Keratinocyte (primary cell): ENCODE measurements around the gene CPEB2. TPM values are rescaled to one million over a fixed set of nuclear protein-coding genes. Genes with fewer than 3 reads are reported as not detected.

Source experiments
- DNase-seq: peaks from one replicate; pipeline ENCODE4 v3.0.0-alpha.2; 2011; ENCODE audit warnings: low read depth, missing footprints, low spot score
- FAIRE-seq: peaks from 2 replicates; lab custom pipeline; 2011; peaks lifted over from hg19 to GRCh38; lab: Jason Lieb, UNC
- H2AFZ ChIP-seq: 2 replicates; pipeline ENCODE4 v1.6.0; 2012; ENCODE audit warnings: low read length, control low read depth, inconsistent platforms; ENCODE audit not compliant: control insufficient read depth
- H3K27ac ChIP-seq: 2 replicates; pipeline ENCODE4 v1.5.1; 2011; ENCODE audit warnings: low read length; ENCODE audit not compliant: control insufficient read depth, insufficient read depth
- H3K27me3 ChIP-seq: 3 replicates; pipeline ENCODE4 v1.6.0; 2011; ENCODE audit warnings: low read length; ENCODE audit not compliant: control insufficient read depth, insufficient read depth; ENCODE audit errors: extremely low read depth
- H3K36me3 ChIP-seq, 2 experiments: 2 replicates in 1 of 2; 3 replicates in 1 of 2; pipeline ENCODE4 v1.5.1; 2011; ENCODE audit warnings: low read length in 2 of 2, mild to moderate bottlenecking in 1 of 2; ENCODE audit not compliant: control insufficient read depth in 2 of 2, insufficient read depth in 2 of 2; ENCODE audit errors: extremely low read depth in 1 of 2
- H3K4me1 ChIP-seq: 3 replicates; pipeline ENCODE4 v1.5.1; 2011; ENCODE audit warnings: low read length; ENCODE audit not compliant: control insufficient read depth, insufficient read depth; ENCODE audit errors: extremely low read depth
- H3K4me2 ChIP-seq: 3 replicates; pipeline ENCODE4 v1.6.0; 2011; ENCODE audit warnings: low read depth, low read length; ENCODE audit not compliant: control insufficient read depth, insufficient read depth; ENCODE audit errors: extremely low read depth
- H3K4me3 ChIP-seq, 3 experiments: fragments of 200-600 bp in 1 of 3; sonication (generic) in 1 of 3; 2 replicates in 2 of 3; 3 replicates in 1 of 3; pipeline ENCODE4 v1.5.1; 2011 to 2016; ENCODE audit warnings: low read length in 3 of 3, mild to moderate bottlenecking in 3 of 3, control low read depth in 2 of 3, inconsistent platforms in 1 of 3, low read depth in 1 of 3, mixed read lengths in 1 of 3, mixed run types in 1 of 3, moderate library complexity in 1 of 3; ENCODE audit not compliant: control insufficient read depth in 2 of 3, insufficient read depth in 2 of 3; ENCODE audit errors: extremely low read depth in 1 of 3
- H3K79me2 ChIP-seq: 2 replicates; pipeline ENCODE4 v1.6.0; 2012; ENCODE audit warnings: low read length; ENCODE audit not compliant: control insufficient read depth, insufficient read depth
- H3K9ac ChIP-seq: 3 replicates; pipeline ENCODE4 v1.6.0; 2011; ENCODE audit warnings: low read length; ENCODE audit not compliant: control insufficient read depth, insufficient read depth; ENCODE audit errors: extremely low read depth
- H3K9me1 ChIP-seq: 3 replicates; pipeline ENCODE4 v1.6.0; 2011; ENCODE audit warnings: low read length; ENCODE audit not compliant: control insufficient read depth, insufficient read depth; ENCODE audit errors: extremely low read depth
- H3K9me3 ChIP-seq: 2 replicates; pipeline ENCODE4 v1.5.1; 2012; ENCODE audit warnings: low read depth, low read length; ENCODE audit not compliant: control insufficient read depth
- H4K20me1 ChIP-seq: 3 replicates; pipeline ENCODE4 v1.6.0; 2011; ENCODE audit warnings: low read length; ENCODE audit not compliant: control insufficient read depth, insufficient read depth; ENCODE audit errors: extremely low read depth
- EZH2 ChIP-seq: IDR thresholded peaks from one replicate; pipeline ENCODE4 v1.6.1; 2012; ENCODE audit warnings: inconsistent platforms, mild to moderate bottlenecking, low read length, moderate library complexity
- dilution Hi-C: fragments of 300-500 bp; cut with MboI; formaldehyde crosslinking; loops from one replicate; pipeline ENCODE4 v1.7.0; 2020; ENCODE audit warnings: low sequenced_read_pairs; ENCODE audit not compliant: extremely low pct_ligation_motif_present
- polyA plus RNA-seq, 5 experiments: library from polyadenylated mRNA; depleted of rRNA in 3 of 5; stranded (reverse) in 3 of 5; stranded (forward) in 1 of 5; unstranded in 1 of 5; fragments of >200 nt; gene quantifications; 1 replicate in 1 of 5; 2 replicates in 3 of 5; 3 replicates in 1 of 5; pipeline versions ENCODE4 v1.2.1 to v1.2.3, GENCODE V29; 2011 to 2012; ENCODE audit warnings: missing spikeins in 2 of 5, low read depth in 1 of 5, low replicate concordance in 1 of 5
- TF ChIP-seq, protein P1 (sequence below), 3 experiments: IDR thresholded peaks in 1 of 3; conservative IDR thresholded peaks in 1 of 3; optimal IDR thresholded peaks in 1 of 3; 2 replicates in 2 of 3; 3 replicates in 1 of 3; pipeline versions ENCODE3 to v1.5.1; 2011; ENCODE audit warnings: low read length in 3 of 3, mild to moderate bottlenecking in 3 of 3, moderate library complexity in 2 of 3, control low read depth in 1 of 3, inconsistent platforms in 1 of 3; ENCODE audit not compliant: insufficient read depth in 2 of 3; ENCODE audit errors: extremely low read depth in 1 of 3

Gene CPEB2
- polyA plus RNA-seq, 1 donor (not counting 4 experiments of a cell fraction or from before 2014, with no cell fraction given) = 15.1 TPM

DNA sequence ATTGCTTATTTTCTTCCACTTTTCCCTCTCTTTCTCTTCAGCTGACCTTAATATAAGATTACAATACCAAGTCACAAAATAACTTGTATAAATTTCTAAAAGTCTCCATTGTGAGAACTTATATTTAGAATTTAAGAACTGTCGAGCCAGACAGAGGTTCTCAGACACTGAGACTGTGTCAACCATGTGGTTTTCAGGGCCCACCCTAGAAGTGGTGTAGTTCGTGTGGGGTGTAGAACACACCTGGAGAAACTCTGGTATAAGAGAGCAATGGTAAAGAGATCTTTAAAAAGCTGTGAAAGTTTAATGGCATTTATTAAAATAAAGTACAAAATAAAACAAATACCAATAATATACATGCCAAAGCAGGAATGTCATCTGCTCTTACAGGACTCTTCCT is 19.7 kb downstream of the CPEB2 start:
- H3K4me3 ChIP-seq = no peak overlapping the region
- no peak overlapping the region for H3K27ac ChIP-seq
- no peak for FAIRE-seq
- no peak overlapping the region for H3K9ac ChIP-seq
- H3K4me1 ChIP-seq = no peaks in the 10 kb centered on the region
- H3K36me3 ChIP-seq = peaks cover 2 to 5% of the 10 kb centered on the region in 2 experiments
- no peak overlapping the region for H3K4me2 ChIP-seq
- H3K9me1 ChIP-seq = no peaks in the 10 kb centered on the region
- no peaks in the 10 kb centered on the region for H3K27me3 ChIP-seq
- H3K79me2 ChIP-seq = peaks cover 22% of the 10 kb centered on the region
- no peaks in the 10 kb centered on the region for H4K20me1 ChIP-seq
- no peak overlapping the region for H2AFZ ChIP-seq
- no peaks in the 10 kb centered on the region for H3K9me3 ChIP-seq
- dilution Hi-C loops = no loop called here
- TF ChIP-seq, protein P1, sequence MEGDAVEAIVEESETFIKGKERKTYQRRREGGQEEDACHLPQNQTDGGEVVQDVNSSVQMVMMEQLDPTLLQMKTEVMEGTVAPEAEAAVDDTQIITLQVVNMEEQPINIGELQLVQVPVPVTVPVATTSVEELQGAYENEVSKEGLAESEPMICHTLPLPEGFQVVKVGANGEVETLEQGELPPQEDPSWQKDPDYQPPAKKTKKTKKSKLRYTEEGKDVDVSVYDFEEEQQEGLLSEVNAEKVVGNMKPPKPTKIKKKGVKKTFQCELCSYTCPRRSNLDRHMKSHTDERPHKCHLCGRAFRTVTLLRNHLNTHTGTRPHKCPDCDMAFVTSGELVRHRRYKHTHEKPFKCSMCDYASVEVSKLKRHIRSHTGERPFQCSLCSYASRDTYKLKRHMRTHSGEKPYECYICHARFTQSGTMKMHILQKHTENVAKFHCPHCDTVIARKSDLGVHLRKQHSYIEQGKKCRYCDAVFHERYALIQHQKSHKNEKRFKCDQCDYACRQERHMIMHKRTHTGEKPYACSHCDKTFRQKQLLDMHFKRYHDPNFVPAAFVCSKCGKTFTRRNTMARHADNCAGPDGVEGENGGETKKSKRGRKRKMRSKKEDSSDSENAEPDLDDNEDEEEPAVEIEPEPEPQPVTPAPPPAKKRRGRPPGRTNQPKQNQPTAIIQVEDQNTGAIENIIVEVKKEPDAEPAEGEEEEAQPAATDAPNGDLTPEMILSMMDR (optimal IDR thresholded peaks at IDR 0.05 in 1 of 3, IDR thresholded peaks at IDR 0.05 in 1 of 3, conservative IDR thresholded peaks at IDR 0.05 in 1 of 3; ENCODE audit: extremely low read depth in 1 of 3, insufficient read depth in 2 of 3, low read length in 3 of 3) = no peak
- TF ChIP-seq EZH2 = no peak
- no peak for DNase-seq

DNA sequence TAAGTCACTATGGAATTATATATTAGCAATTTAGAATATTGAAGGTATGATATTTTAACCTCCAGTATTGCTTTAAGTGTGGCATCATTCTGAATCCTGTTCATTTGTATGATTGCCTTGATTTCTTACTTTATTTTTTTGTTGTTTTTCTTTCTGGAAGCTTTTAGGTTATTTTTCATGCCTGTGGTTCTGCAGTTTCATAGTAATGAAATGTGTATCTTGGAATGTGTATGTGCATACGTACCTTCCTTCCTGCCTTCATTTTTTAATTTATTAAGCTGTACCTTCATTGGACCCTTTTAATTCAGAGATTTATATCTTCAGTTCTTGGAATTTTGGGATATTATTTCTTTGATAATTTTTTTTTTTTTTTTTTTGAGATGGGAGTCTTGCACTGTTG is 22.1 kb downstream of the CPEB2 start:
- Histone ChIP-seq H4K20me1 (no peaks in the 10 kb centered on the region), H3K4me1 (no peaks in the 10 kb centered on the region), H3K79me2 (peaks cover 36% of the 10 kb centered on the region), H3K4me2 (no peak overlapping the region), H2AFZ (no peak overlapping the region), H3K9me1 (no peaks in the 10 kb centered on the region), H3K36me3 (peaks cover 2 to 8% of the 10 kb centered on the region in 2 experiments), H3K9me3 (no peaks in the 10 kb centered on the region), H3K27ac (no peak overlapping the region), H3K27me3 (no peaks in the 10 kb centered on the region), H3K9ac (no peak overlapping the region), H3K4me3 (no peak overlapping the region)
- DNase-seq = no peak
- TF ChIP-seq EZH2 = no peak
- TF ChIP-seq, protein P1 (optimal IDR thresholded peaks at IDR 0.05 in 1 of 3, IDR thresholded peaks at IDR 0.05 in 1 of 3, conservative IDR thresholded peaks at IDR 0.05 in 1 of 3; ENCODE audit: extremely low read depth in 1 of 3, insufficient read depth in 2 of 3, low read length in 3 of 3) = no peak
- FAIRE-seq = no peak
- dilution Hi-C loops = no loop called here
